ENCODE measurements around the gene C1QC.

GRCh38 chr1:22643928-22644327 lies 495 bp downstream of the C1QC start:
- no peak for TF ChIP-seq POLR2A (IDR thresholded peaks at IDR 0.05)
- no peak for TF ChIP-seq CTCF (IDR thresholded peaks at IDR 0.05)

Measured in esophagus squamous epithelium (tissue), 4 donors.